Glutamatergic neuron (in vitro differentiated cells): Measurements from ENCODE around the gene PCDHA1. TPM values are rescaled to one million over a fixed set of nuclear protein-coding genes. Genes with fewer than 3 reads are reported as not detected.
A peak's percentile ranks its signal among the peaks of the same experiment; 100 is the strongest.
"Not testable (repeated sequence)": the region's sequence is repeated elsewhere in the genome, so short reads cannot be mapped to it uniquely, and the experiment has no call there.

Source experiments
- DNase-seq: peaks from one replicate; pipeline ENCODE4 v3.0.0; 2022
- H3K27ac Mint-ChIP-seq: one replicate; pipeline ENCODE4 v1.8.0; 2020; ENCODE audit warnings: mild to moderate bottlenecking, mixed read lengths, inconsistent platforms; ENCODE audit not compliant: unreplicated experiment
- H3K27me3 Mint-ChIP-seq: one replicate; pipeline ENCODE4 v1.8.0; 2020; ENCODE audit warnings: mild to moderate bottlenecking, moderate library complexity, mixed read lengths, inconsistent platforms; ENCODE audit not compliant: unreplicated experiment
- H3K36me3 Mint-ChIP-seq: one replicate; pipeline ENCODE4 v1.8.0; 2020; ENCODE audit warnings: mild to moderate bottlenecking, mixed read lengths, inconsistent platforms; ENCODE audit not compliant: unreplicated experiment
- H3K4me1 Mint-ChIP-seq: one replicate; pipeline ENCODE4 v1.8.0; 2020; ENCODE audit warnings: mild to moderate bottlenecking, low read depth, mixed read lengths, inconsistent platforms; ENCODE audit not compliant: unreplicated experiment
- H3K4me3 Mint-ChIP-seq: one replicate; pipeline ENCODE4 v1.8.0; 2020; ENCODE audit warnings: mild to moderate bottlenecking, mixed read lengths, inconsistent platforms; ENCODE audit not compliant: unreplicated experiment
- H3K9me3 Mint-ChIP-seq: one replicate; pipeline ENCODE4 v1.8.0; 2020; ENCODE audit warnings: mild to moderate bottlenecking, moderate library complexity, mixed read lengths, inconsistent platforms; ENCODE audit not compliant: unreplicated experiment
- total RNA-seq: library from RNA; stranded (reverse); fragmentation: NEBNext Ultra II Directional; extraction: Animal tissue kit (Norgen Biotek cat#: 25700); gene quantifications from one replicate; pipeline ENCODE4 v1.2.1, GENCODE V29; 2021; ENCODE audit not compliant: unreplicated experiment
- TF ChIP-seq, protein P1 (sequence below): fragments of 200-600 bp; sonication (generic); IDR thresholded peaks from one replicate; pipeline ENCODE4 v1.5.0; 2021; ENCODE audit not compliant: partially characterized antibody, unreplicated experiment

The PCDHA1 gene
- total RNA-seq, 1 donor from 2014 or later = 0.69 TPM

DNA sequence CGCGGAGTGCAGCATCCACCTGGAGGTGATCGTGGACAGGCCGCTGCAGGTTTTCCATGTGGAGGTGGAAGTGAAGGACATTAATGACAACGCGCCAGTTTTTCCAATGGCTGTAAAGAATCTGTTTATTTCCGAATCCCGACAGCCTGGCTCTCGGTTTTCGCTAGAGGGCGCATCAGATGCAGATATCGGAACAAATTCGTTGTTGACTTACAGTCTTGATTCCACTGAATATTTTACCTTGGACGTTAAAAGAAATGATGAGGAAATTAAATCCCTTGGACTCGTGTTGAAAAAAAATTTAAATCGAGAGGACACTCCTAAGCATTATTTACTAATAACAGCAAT lies 15.5 kb downstream of the PCDHA1 start:
- Mint-ChIP-seq H3K36me3 (peaks cover 47% of the 10 kb centered on the region), H3K4me1 (peaks cover 5% of the 10 kb centered on the region), H3K4me3 (peak overlapping the region; percentile 69), H3K27ac (peak overlapping the region; percentile 59), H3K27me3 (no peaks in the 10 kb centered on the region), H3K9me3 (peaks cover 23% of the 10 kb centered on the region)
- TF ChIP-seq, protein P1, sequence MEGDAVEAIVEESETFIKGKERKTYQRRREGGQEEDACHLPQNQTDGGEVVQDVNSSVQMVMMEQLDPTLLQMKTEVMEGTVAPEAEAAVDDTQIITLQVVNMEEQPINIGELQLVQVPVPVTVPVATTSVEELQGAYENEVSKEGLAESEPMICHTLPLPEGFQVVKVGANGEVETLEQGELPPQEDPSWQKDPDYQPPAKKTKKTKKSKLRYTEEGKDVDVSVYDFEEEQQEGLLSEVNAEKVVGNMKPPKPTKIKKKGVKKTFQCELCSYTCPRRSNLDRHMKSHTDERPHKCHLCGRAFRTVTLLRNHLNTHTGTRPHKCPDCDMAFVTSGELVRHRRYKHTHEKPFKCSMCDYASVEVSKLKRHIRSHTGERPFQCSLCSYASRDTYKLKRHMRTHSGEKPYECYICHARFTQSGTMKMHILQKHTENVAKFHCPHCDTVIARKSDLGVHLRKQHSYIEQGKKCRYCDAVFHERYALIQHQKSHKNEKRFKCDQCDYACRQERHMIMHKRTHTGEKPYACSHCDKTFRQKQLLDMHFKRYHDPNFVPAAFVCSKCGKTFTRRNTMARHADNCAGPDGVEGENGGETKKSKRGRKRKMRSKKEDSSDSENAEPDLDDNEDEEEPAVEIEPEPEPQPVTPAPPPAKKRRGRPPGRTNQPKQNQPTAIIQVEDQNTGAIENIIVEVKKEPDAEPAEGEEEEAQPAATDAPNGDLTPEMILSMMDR = no peak
- DNase-seq = no peak

DNA sequence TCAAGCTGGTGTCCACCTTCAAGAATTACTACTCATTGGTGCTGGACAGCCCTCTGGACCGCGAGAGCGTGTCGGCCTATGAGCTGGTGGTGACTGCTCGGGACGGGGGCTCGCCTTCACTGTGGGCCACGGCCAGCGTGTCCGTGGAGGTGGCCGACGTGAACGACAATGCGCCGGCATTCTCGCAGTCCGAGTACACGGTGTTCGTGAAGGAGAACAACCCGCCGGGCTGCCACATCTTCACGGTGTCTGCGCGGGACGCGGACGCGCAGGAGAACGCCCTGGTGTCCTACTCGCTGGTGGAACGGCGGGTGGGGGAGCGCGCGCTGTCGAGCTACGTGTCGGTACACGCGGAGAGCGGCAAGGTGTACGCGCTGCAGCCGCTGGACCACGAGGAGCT lies 16.4 kb downstream of the PCDHA1 start:
- Mint-ChIP-seq H3K9me3 (peaks cover 28% of the 10 kb centered on the region), H3K36me3 (peaks cover 45% of the 10 kb centered on the region)
- not testable (repeated sequence) for H3K4me1 Mint-ChIP-seq, DNase-seq, H3K4me3 Mint-ChIP-seq, H3K27me3 Mint-ChIP-seq, H3K27ac Mint-ChIP-seq

DNA sequence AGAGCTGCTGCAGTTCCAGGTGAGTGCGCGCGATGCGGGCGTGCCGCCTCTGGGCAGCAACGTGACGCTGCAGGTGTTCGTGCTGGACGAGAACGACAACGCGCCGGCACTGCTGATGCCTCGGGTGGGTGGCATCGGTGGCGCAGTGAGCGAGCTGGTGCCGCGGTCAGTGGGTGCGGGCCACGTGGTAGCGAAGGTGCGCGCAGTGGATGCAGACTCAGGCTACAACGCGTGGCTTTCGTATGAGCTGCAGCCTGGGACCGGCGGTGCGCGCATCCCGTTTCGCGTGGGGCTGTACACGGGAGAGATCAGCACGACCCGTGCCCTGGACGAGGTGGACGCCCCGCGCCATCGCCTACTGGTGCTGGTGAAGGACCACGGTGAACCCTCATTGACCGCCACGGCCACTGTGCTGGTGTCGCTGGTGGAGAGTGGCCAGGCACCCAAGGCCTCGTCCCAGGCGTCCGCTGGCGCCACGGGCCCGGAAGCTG lies 16.9 kb downstream of the PCDHA1 start:
- peaks cover 32% of the 10 kb centered on the region for H3K9me3 Mint-ChIP-seq
- no peak overlapping the region for H3K27ac Mint-ChIP-seq
- H3K27me3 Mint-ChIP-seq = no peaks in the 10 kb centered on the region
- DNase-seq = no peak
- TF ChIP-seq, protein P1 = no peak
- no peak overlapping the region for H3K4me3 Mint-ChIP-seq
- H3K4me1 Mint-ChIP-seq = peaks cover 5% of the 10 kb centered on the region
- H3K36me3 Mint-ChIP-seq = peaks cover 47% of the 10 kb centered on the region

DNA sequence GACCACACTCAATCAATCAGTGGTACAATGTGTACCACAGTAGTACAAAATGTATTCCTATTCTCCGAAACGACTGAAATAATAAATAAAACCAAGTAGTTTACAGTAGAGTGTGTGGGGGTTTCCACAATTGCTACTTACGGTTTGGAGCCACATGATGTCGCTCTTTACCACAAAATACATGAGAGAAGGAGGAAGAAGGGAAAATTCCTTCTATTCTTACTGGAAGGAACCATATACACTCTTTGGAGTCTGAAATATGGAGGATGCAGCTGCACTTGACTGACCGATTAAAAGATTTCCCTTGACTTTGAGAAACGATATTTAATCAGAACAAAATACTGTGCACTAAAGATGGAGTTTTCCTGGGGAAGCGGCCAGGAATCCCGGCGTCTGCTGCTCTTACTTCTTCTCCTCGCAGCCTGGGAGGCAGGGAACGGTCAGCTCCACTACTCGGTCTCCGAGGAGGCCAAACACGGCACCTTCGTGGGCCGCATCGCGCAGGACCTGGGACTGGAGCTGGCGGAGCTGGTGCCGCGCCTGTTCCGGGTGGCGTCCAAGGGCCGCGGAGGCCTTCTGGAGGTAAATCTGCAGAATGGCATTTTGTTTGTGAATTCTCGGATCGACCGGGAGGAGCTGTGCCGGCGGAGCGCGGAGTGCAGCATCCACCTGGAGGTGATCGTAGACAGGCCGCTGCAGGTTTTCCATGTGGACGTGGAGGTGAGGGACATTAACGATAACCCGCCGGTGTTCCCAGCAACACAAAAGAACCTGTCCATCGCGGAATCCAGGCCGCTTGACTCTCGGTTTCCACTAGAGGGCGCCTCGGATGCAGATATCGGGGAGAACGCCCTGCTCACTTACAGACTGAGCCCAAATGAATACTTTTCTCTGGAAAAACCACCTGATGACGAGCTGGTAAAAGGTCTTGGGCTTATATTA lies 21.2 kb downstream of the PCDHA1 start, which contains the start of gene PCDHA4:
Gene PCDHA4, plus strand, starts transcription at position 235 of the 942 bp plus-strand sequence.
- TF ChIP-seq, protein P1 = peak; percentile 80
- H3K4me1 Mint-ChIP-seq = peaks cover 5% of the 10 kb centered on the region

DNA sequence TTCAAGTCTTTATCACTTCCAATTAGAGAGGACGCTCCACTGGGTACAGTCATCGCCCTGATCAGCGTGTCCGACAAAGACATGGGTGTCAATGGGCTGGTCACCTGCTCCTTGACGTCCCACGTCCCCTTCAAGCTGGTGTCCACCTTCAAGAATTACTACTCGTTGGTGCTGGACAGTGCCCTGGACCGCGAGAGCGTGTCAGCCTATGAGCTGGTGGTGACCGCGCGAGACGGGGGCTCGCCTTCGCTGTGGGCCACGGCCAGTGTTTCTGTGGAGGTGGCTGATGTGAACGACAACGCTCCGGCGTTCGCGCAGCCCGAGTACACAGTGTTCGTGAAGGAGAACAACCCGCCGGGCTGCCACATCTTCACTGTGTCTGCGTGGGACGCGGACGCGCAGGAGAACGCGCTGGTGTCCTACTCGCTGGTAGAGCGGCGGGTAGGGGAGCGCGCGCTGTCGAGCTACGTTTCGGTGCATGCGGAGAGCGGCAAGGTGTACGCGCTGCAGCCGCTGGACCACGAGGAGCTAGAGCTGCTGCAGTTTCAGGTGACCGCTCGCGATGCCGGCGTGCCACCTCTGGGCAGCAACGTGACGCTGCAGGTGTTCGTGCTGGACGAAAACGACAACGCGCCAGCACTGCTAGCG lies 22.4 kb downstream of the PCDHA1 start:
- Mint-ChIP-seq H3K36me3 (peaks cover 53% of the 10 kb centered on the region), H3K9me3 (peaks cover 27% of the 10 kb centered on the region), H3K4me3 (peak overlapping the region; percentile 92)
- not testable (repeated sequence) for H3K27me3 Mint-ChIP-seq, H3K27ac Mint-ChIP-seq, H3K4me1 Mint-ChIP-seq, DNase-seq

More for the DNA sequence above, 21.2 kb downstream of the PCDHA1 start, which contains the start of gene PCDHA4:
- Mint-ChIP-seq H3K36me3 (peaks cover 55% of the 10 kb centered on the region), H3K4me3 (peak within 1 kb of the TSS; percentile 92), H3K27ac (peak within 1 kb of the TSS; percentile 98), H3K27me3 (no peaks in the 10 kb centered on the region), H3K9me3 (peaks cover 29% of the 10 kb centered on the region)
- DNase-seq = peak; percentile 88
